Activated CD4-positive, CD25-positive, alpha-beta regulatory T cell treated with anti-CD3 and anti-CD28 coated beads, Interleukin-2, amount 50 U/mL, for 16 hours (primary cell): ENCODE results near the gene BRSK2.
"Not testable (repeated sequence)": the region's sequence is repeated elsewhere in the genome, so short reads cannot be mapped to it uniquely, and the experiment has no call there.

Experiments
- DNase-seq: peaks from one replicate; pipeline ENCODE4 v3.0.0-alpha.2; 2020; ENCODE audit warnings: low read depth, low spot score

The BRSK2 gene

GRCh38 chr11:1389932-1390568 lies at the start of gene BRSK2:
Gene BRSK2, plus strand, starts transcription at chr11:1389934. Its CDS starts 351 bp downstream, at chr11:1390285.
- no peak for DNase-seq

DNA sequence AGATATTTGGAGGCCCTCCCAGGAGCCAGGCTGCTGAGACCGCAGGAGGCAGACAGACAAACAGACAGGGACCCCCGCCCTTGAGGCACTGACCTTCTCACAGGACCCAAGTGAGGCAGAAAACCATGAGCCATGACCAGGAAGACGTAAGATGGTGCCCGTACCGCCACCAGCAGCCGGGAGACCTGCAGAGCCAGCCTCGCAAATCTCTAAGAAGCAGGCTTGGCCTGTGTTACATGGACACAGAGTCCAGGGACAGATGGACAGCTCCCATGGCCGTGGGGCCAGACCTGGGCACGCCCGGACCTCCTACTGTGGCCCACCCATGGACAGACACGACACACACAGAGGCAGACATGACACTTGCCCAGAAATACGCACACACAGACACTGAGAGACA lies 49.6 kb upstream of the BRSK2 start:
- DNase-seq, result no peak

DNA sequence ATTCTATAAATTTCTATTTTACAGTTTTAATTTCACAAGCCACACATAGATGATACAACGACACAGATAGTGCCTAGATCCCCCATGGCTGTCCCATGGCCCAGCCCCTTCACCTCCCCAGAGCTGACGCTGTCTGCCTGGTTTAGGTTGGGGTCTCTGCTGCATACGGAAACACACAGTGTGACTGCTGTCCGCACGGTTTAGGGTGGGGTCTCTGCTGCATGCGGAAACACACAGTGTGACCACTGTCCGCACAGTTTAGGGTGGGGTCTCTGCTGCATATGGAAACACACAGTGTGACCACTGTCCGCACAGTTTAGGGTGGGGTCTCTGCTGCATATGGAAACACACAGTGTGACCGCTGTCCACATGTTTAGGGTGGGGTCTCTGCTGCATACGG lies 48.5 kb upstream of the BRSK2 start:
- DNase-seq, result not testable (repeated sequence)

DNA sequence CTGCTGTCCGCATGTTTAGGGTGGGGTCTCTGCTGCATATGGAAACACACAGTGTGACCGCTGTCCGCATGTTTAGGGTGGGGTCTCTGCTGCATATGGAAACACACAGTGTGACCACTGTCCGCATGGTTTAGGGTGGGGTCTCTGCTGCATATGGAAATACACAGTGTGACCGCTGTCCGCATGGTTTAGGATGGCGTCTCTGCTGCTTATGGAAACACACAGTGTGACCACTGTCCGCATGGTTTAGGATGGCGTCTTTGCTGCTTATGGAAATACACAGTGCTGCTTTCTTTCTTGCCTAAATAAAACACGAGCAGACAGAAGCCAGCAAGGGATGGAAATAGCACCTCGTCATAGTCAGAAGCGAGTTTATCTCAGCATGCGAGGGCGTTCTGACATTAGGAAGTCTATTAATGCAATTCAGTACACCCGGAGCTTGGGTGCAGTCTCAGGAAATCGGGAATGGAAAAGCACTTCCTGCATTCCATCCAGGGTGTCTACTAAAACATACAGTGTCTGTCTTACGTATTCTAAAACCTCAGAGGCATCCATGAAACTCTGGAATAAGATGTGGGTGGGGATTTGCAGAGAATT lies 47.7 kb upstream of the BRSK2 start:
- no peak for DNase-seq

- DNase-seq, result no peak
Measured at GRCh38 chr11:1342946-1343345, 46.8 kb upstream of the BRSK2 start.

GRCh38 chr11:1343391-1344055 lies 46.2 kb upstream of the BRSK2 start:
- no peak for DNase-seq

DNA sequence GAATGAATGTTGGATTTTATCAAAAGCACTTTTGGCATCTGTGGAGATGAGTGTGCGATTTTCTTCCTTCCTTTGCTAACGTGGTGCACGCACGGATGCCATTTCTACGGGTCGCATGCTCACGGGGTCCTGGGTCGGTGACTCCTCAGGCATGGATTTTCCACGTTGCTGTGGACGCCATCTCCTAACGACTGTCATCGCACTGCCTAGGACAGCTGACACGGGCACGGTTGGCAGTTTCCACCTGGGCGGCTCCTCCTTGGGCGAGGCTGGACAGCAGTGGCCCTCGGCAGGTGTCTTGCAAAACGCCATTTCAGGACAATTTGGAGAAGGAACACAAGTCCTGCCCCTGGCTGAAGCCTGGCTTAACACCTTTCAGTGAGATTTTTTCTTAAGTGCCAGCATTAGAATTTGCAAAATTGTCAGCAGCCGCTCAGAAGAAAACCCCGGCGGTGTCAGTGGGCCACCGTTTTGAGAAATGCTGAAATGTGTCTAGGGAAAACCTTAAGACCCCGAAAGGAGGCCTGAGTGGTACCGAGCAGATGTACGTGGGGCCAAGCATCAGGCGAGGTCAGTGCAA lies 45.6 kb upstream of the BRSK2 start:
- DNase-seq, result no peak

GRCh38 chr11:1345737-1346513 lies 43.8 kb upstream of the BRSK2 start:
- DNase-seq, result no peak

DNA sequence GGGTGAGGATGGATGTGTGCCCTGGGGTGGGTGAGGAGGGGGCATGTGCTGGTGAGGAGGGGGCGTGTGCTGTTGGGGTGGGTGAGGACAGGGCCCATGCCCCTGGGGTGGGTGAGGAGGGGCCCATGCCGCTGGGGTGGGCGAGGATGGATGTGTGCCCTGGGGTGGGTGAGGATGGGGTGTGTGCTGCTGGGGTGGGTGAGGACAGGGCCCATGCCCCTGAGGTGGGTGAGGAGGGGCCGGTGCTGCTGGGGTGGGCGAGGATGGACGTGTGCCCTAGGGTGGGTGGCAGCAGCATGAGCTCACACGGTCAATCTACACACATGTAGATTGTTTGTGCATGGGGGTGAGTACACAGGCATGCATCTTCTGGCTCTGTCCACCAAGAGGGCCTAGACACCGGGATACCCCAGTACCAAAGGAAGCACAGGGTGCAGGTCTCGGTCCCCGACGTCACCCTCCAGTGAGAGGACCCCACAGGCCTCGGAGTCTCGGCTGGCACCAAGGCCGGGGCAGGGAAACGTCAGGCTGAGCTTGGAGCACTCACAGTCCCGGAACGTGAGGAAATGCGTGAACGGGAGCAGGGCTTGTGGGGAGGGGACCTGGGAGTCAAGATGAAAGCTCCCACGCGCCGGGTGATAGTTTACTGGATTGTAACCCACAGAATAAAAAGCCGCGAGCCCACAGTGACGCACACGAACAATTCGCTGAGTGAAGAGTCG lies 42.9 kb upstream of the BRSK2 start:
- DNase-seq, result no peak

- not testable (repeated sequence) for DNase-seq
Measured at GRCh38 chr11:1347411-1347999, 42.2 kb upstream of the BRSK2 start.

- no peak for DNase-seq
Measured at GRCh38 chr11:1348146-1348795, 41.5 kb upstream of the BRSK2 start.

- no peak for DNase-seq
Measured at GRCh38 chr11:1348796-1349326, 40.9 kb upstream of the BRSK2 start.

DNA sequence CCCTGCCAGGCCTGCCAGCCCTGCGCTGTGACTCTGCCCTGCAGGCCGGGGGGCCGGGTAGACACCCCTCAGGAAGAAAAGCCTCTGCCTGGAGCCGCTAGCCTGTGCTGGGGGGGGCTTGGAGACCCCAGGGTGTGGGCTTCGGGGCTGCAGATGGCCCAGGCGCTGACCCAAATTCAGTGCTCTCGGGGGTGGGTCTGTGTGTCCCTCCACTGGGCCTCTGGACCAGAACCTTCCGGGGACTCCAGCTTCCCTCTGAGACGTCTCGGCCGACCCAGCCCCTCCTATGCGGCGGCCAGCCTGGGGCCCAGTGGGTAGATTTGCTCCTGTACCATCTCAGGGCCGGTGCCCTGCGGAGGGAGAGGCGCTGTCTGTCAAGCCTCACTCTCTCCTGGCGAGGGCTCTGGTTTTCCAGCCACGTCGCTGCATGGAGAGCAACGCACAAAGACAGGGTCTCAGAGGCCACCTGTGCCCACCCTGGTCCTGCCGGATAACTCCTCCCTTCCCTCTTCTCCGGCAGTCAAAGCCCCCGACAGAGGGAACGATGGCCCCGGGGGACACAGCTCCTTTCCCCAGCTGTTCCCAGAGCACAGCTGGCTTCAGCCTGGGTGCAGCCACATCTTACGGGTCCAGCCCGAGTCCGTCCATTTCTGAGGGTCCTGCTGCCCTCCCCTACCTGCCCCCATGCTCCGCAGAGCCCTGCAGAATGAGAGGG lies 40.2 kb upstream of the BRSK2 start:
- DNase-seq, result no peak

GRCh38 chr11:1350086-1350725 lies 39.5 kb upstream of the BRSK2 start:
- no peak for DNase-seq

GRCh38 chr11:1351278-1351937 lies 38.3 kb upstream of the BRSK2 start:
- DNase-seq, result no peak

DNA sequence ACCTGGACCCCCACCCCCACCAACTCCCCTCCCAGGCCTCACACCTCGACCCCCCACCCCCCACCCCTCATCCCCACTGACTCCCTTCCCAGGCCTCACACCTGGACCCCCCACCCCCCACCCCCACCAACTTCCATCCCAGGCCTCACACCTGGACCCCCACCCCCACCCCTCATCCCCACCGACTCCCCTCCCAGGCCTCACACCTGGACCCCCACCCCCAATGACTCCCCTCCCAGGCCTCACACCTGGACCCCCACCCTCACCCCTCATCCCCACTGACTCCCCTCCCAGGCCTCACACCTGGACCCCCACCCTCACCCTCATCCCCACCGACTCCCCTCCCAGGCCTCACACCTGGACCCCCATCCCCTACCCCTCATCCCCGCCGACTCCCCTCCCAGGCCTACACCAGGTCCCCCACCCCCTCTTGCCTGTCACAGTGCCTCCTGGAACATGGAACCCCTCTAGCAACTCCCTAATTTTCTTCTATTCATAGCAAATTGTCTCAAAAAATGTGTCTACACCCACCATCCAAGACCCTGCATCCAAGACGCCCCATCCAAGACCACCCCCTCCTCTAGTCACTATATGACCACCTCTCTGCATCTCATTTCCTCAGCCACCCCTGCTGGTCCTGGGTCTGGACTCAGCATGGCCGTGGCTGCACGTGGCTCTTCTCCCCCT lies 36.9 kb upstream of the BRSK2 start:
- DNase-seq, result no peak

DNA sequence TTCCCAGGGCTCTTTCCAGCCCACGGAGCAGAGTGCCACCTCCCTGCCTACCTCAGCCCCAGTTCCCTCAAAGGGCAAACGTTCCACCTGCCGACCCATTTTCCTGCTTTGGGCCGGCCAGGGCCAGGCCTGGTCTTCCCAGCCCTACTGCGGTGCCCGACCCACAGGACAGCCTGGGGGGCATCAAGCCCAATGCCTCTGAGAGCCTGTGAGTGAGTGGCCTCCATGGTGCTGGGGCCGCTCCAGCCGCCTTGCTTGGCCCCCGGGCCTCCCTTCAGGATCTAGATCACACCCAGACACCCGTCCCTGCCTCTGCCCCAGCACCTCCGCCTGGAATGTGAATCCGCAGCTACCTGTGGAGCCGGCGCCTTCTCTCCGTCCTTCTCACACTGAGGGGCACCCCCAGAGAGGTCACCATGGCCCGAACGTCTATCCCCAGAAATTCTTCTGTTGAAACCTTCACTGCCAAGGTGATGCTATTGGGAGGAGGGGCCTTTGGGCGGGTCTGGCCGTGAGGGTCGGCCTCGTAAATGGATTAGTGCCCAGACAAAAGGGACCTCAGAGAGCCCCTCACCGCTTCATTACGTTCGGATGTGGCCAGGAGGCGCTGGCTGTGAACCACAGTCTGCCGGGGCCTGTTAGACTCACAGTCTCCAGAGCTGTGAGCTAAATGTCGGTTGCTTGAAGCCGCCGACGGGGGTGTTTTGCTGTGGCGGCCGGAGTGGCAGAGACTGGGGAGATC lies 36.2 kb upstream of the BRSK2 start:
- no peak for DNase-seq
